HepG2 (cell line): ENCODE data around the gene MEG3. TPM values are rescaled to one million over a fixed set of nuclear protein-coding genes. Genes with fewer than 3 reads are reported as not detected.

Source experiments
- GLI4 ChIP-seq: sonication (generic); formaldehyde crosslinking; IDR thresholded peaks from 2 replicates; pipeline ENCODE4 v1.5.1; 2020; ENCODE audit warnings: missing genetic modification reagents, mild to moderate bottlenecking, moderate library complexity, borderline replicate concordance
- MYNN ChIP-seq: sonication (generic); formaldehyde crosslinking; IDR thresholded peaks from 2 replicates; pipeline ENCODE4 v1.4.0; 2020; ENCODE audit warnings: mild to moderate bottlenecking, low read depth, missing genetic modification reagents
- SOX13 ChIP-seq, 3 experiments: fragments of 450-650 bp in 1 of 3; sonication (generic) in 1 of 3; formaldehyde crosslinking in 1 of 3; IDR thresholded peaks in 2 of 3; conservative IDR thresholded peaks in 1 of 3; 2 replicates each; pipeline versions ENCODE4 v1.5.0 to v1.6.1; 2016 to 2020; ENCODE audit warnings: antibody characterized with exemption in 1 of 3, mild to moderate bottlenecking in 1 of 3, missing compliant biosample characterization in 1 of 3, missing genetic modification reagents in 1 of 3, moderate library complexity in 1 of 3
- ZNF207 ChIP-seq: fragments of 450-650 bp; IDR thresholded peaks from 2 replicates; pipeline ENCODE4 v1.6.1; 2016; ENCODE audit warnings: antibody characterized with exemption, borderline replicate concordance
- ZNF260 ChIP-seq: sonication (generic); formaldehyde crosslinking; IDR thresholded peaks from 2 replicates; pipeline ENCODE4 v1.4.0; 2020; ENCODE audit warnings: missing genetic modification reagents, low read depth, mild to moderate bottlenecking, borderline replicate concordance
- ZNF660 ChIP-seq: sonication (generic); formaldehyde crosslinking; IDR thresholded peaks from 2 replicates; pipeline ENCODE4 v1.5.1; 2020; ENCODE audit warnings: mild to moderate bottlenecking, low read depth, missing genetic modification reagents, borderline replicate concordance
- ZNF776 ChIP-seq: sonication (generic); formaldehyde crosslinking; IDR thresholded peaks from 2 replicates; pipeline ENCODE4 v1.4.0; 2020; ENCODE audit warnings: mild to moderate bottlenecking, missing genetic modification reagents
- ZNF850 ChIP-seq: sonication (generic); formaldehyde crosslinking; conservative IDR thresholded peaks from 2 replicates; pipeline ENCODE4 v1.9.0; 2021; ENCODE audit warnings: mild to moderate bottlenecking, missing genetic modification reagents
- polyA plus RNA-seq, 8 experiments: library from polyadenylated mRNA; depleted of rRNA in 3 of 8; stranded (reverse) in 7 of 8; unstranded in 1 of 8; fragments of >200 nt; fragmentation: Illumina TruSeq in 4 of 8; extraction: Trizol in 4 of 8; gene quantifications; 2 replicates each; pipeline versions ENCODE4 v1.2.1 to v1.2.3, GENCODE V29; 2011 to 2016; ENCODE audit warnings: low read depth in 4 of 8, missing spikeins in 1 of 8, mixed read lengths in 1 of 8; ENCODE audit not compliant: insufficient read depth in 1 of 8
- total RNA-seq, 5 experiments: library from RNA; depleted of rRNA; stranded (reverse); fragments of >200 nt; fragmentation: Illumina TruSeq; extraction: Trizol; gene quantifications; 2 replicates each; pipeline ENCODE4 v1.2.3, GENCODE V29; 2016; ENCODE audit warnings: low read depth in 1 of 5
- TF ChIP-seq, protein P1 (sequence below): sonication (generic); formaldehyde crosslinking; IDR thresholded peaks from 2 replicates; pipeline ENCODE4 v1.4.0; 2020; ENCODE audit warnings: missing genetic modification reagents, borderline replicate concordance
- TF ChIP-seq, protein P2 (sequence below): sonication (generic); formaldehyde crosslinking; IDR thresholded peaks from 2 replicates; pipeline ENCODE4 v1.5.0; 2020; ENCODE audit warnings: missing genetic modification reagents
- TF ChIP-seq, protein P3 (sequence below): sonication (generic); formaldehyde crosslinking; IDR thresholded peaks from 2 replicates; pipeline ENCODE4 v1.4.0; 2020; ENCODE audit warnings: mild to moderate bottlenecking, low read depth, missing genetic modification reagents
- TF ChIP-seq, protein P4 (sequence below): sonication (generic); formaldehyde crosslinking; IDR thresholded peaks from 2 replicates; pipeline ENCODE4 v1.4.0; 2020; ENCODE audit warnings: missing genetic modification reagents
- TF ChIP-seq, protein P5 (sequence below): sonication (generic); formaldehyde crosslinking; IDR thresholded peaks from 2 replicates; pipeline ENCODE4 v1.4.0; 2020; ENCODE audit warnings: missing genetic modification reagents

MEG3 gene
- total and polyA plus RNA-seq, 2 of the 13 experiments (the other 11 are each of a cell fraction or from before 2014, with no cell fraction given) = 0.17 TPM; not detected in 1

DNA sequence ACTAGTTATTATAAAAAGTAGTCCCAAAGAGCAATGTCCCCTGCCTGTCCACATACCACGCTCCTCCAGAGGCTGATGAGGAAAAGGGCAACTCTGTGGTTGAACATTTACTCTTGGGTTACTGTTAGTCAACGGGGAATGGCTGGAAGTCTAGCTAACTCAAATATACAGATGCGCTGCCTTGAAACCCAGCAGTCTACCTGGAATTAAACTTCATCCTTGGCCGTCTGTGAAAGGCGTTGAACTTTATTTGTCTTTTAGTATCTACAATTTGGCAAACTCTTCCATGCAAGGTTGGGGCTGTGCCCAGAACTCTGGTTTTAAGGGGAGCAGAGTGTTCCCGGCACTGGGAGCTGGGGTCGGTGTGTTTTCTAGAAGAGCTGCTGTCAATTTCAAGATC lies 3.9 kb upstream of the MEG3 start (continued):
- TF ChIP-seq, protein P1, sequence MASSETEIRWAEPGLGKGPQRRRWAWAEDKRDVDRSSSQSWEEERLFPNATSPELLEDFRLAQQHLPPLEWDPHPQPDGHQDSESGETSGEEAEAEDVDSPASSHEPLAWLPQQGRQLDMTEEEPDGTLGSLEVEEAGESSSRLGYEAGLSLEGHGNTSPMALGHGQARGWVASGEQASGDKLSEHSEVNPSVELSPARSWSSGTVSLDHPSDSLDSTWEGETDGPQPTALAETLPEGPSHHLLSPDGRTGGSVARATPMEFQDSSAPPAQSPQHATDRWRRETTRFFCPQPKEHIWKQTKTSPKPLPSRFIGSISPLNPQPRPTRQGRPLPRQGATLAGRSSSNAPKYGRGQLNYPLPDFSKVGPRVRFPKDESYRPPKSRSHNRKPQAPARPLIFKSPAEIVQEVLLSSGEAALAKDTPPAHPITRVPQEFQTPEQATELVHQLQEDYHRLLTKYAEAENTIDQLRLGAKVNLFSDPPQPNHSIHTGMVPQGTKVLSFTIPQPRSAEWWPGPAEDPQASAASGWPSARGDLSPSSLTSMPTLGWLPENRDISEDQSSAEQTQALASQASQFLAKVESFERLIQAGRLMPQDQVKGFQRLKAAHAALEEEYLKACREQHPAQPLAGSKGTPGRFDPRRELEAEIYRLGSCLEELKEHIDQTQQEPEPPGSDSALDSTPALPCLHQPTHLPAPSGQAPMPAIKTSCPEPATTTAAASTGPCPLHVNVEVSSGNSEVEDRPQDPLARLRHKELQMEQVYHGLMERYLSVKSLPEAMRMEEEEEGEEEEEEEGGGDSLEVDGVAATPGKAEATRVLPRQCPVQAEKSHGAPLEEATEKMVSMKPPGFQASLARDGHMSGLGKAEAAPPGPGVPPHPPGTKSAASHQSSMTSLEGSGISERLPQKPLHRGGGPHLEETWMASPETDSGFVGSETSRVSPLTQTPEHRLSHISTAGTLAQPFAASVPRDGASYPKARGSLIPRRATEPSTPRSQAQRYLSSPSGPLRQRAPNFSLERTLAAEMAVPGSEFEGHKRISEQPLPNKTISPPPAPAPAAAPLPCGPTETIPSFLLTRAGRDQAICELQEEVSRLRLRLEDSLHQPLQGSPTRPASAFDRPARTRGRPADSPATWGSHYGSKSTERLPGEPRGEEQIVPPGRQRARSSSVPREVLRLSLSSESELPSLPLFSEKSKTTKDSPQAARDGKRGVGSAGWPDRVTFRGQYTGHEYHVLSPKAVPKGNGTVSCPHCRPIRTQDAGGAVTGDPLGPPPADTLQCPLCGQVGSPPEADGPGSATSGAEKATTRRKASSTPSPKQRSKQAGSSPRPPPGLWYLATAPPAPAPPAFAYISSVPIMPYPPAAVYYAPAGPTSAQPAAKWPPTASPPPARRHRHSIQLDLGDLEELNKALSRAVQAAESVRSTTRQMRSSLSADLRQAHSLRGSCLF (CRISPR knock-in tag) = no peak
- TF ChIP-seq ZNF776 (CRISPR knock-in tag) = no peak
- no peak for TF ChIP-seq ZNF660 (CRISPR knock-in tag)
- no peak for TF ChIP-seq SOX13 (IDR thresholded peaks at IDR 0.05)
- TF ChIP-seq SOX13 (CRISPR knock-in tag; conservative IDR thresholded peaks at IDR 0.05 in 1 of 2, IDR thresholded peaks at IDR 0.05 in 1 of 2) = no peak
- TF ChIP-seq, protein P2, sequence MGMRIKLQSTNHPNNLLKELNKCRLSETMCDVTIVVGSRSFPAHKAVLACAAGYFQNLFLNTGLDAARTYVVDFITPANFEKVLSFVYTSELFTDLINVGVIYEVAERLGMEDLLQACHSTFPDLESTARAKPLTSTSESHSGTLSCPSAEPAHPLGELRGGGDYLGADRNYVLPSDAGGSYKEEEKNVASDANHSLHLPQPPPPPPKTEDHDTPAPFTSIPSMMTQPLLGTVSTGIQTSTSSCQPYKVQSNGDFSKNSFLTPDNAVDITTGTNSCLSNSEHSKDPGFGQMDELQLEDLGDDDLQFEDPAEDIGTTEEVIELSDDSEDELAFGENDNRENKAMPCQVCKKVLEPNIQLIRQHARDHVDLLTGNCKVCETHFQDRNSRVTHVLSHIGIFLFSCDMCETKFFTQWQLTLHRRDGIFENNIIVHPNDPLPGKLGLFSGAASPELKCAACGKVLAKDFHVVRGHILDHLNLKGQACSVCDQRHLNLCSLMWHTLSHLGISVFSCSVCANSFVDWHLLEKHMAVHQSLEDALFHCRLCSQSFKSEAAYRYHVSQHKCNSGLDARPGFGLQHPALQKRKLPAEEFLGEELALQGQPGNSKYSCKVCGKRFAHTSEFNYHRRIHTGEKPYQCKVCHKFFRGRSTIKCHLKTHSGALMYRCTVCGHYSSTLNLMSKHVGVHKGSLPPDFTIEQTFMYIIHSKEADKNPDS (CRISPR knock-in tag) = no peak
- TF ChIP-seq GLI4 (CRISPR knock-in tag) = no peak
- TF ChIP-seq, protein P3, sequence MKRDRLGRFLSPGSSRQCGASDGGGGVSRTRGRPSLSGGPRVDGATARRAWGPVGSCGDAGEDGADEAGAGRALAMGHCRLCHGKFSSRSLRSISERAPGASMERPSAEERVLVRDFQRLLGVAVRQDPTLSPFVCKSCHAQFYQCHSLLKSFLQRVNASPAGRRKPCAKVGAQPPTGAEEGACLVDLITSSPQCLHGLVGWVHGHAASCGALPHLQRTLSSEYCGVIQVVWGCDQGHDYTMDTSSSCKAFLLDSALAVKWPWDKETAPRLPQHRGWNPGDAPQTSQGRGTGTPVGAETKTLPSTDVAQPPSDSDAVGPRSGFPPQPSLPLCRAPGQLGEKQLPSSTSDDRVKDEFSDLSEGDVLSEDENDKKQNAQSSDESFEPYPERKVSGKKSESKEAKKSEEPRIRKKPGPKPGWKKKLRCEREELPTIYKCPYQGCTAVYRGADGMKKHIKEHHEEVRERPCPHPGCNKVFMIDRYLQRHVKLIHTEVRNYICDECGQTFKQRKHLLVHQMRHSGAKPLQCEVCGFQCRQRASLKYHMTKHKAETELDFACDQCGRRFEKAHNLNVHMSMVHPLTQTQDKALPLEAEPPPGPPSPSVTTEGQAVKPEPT (CRISPR knock-in tag) = no peak
- no peak for TF ChIP-seq ZNF260 (CRISPR knock-in tag)
- no peak for TF ChIP-seq ZNF207
- no peak for TF ChIP-seq MYNN (CRISPR knock-in tag)
- TF ChIP-seq, protein P4, sequence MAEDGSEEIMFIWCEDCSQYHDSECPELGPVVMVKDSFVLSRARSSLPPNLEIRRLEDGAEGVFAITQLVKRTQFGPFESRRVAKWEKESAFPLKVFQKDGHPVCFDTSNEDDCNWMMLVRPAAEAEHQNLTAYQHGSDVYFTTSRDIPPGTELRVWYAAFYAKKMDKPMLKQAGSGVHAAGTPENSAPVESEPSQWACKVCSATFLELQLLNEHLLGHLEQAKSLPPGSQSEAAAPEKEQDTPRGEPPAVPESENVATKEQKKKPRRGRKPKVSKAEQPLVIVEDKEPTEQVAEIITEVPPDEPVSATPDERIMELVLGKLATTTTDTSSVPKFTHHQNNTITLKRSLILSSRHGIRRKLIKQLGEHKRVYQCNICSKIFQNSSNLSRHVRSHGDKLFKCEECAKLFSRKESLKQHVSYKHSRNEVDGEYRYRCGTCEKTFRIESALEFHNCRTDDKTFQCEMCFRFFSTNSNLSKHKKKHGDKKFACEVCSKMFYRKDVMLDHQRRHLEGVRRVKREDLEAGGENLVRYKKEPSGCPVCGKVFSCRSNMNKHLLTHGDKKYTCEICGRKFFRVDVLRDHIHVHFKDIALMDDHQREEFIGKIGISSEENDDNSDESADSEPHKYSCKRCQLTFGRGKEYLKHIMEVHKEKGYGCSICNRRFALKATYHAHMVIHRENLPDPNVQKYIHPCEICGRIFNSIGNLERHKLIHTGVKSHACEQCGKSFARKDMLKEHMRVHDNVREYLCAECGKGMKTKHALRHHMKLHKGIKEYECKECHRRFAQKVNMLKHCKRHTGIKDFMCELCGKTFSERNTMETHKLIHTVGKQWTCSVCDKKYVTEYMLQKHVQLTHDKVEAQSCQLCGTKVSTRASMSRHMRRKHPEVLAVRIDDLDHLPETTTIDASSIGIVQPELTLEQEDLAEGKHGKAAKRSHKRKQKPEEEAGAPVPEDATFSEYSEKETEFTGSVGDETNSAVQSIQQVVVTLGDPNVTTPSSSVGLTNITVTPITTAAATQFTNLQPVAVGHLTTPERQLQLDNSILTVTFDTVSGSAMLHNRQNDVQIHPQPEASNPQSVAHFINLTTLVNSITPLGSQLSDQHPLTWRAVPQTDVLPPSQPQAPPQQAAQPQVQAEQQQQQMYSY = no peak
- no peak for TF ChIP-seq ZNF850 (CRISPR knock-in tag)
- TF ChIP-seq, protein P5, sequence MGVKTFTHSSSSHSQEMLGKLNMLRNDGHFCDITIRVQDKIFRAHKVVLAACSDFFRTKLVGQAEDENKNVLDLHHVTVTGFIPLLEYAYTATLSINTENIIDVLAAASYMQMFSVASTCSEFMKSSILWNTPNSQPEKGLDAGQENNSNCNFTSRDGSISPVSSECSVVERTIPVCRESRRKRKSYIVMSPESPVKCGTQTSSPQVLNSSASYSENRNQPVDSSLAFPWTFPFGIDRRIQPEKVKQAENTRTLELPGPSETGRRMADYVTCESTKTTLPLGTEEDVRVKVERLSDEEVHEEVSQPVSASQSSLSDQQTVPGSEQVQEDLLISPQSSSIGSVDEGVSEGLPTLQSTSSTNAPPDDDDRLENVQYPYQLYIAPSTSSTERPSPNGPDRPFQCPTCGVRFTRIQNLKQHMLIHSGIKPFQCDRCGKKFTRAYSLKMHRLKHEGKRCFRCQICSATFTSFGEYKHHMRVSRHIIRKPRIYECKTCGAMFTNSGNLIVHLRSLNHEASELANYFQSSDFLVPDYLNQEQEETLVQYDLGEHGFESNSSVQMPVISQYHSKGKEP (CRISPR knock-in tag) = no peak
